NCI-H1930 (cell line): ENCODE results near the gene AXDND1.
"Not testable (repeated sequence)": the region's sequence is repeated elsewhere in the genome, so short reads cannot be mapped to it uniquely, and the experiment has no call there.

Source experiments
- DNase-seq, 2 experiments: peaks; one replicate each; lab custom pipeline; 2025; lab: John Stamatoyannopoulos, UW

Gene AXDND1

GRCh38 chr1:179465661-179466060 is 99.9 kb downstream of the AXDND1 start:
- DNase-seq: not testable (repeated sequence)

GRCh38 chr1:179474713-179475112 is 108.9 kb downstream of the AXDND1 start:
- no peak for DNase-seq

DNA sequence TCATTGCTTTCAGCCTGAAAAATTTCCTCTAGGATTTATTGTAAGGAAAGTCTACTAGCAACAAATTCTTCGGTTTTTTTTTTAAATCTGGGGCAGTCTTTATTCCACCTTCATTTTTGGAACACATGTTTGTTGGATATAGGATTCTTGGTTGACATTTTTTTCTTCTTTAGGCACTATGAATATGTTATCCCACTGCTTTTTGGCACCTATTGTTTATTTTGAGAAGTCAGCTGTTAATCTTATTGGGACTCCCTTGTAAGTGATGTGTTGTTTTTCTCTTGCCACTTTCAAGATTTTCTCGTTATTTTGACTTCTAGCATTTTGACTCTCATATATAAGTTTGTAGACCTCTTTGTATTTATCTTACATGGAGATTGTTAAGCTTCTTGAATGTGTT is 110.7 kb downstream of the AXDND1 start:
- DNase-seq: no peak

DNA sequence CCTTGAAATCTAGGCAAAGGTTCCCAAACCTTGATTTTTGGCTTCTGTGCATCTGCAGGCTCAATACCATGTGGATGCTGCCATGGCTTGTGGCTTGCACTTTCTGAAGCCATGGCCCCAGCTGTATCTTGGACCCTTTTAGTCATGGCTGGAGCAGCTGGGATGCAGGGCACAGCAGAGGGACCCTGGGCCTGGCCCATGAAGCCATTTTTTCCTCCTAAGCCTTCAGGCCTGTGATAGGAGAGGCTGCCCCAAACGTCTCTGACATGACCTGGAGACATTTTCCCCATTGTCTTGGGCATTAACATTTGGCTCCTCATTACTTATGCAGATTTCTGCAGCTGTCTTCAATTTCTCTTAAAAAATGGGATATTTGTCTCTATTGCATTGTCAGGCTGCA is 112.6 kb downstream of the AXDND1 start:
- no peak for DNase-seq

DNA sequence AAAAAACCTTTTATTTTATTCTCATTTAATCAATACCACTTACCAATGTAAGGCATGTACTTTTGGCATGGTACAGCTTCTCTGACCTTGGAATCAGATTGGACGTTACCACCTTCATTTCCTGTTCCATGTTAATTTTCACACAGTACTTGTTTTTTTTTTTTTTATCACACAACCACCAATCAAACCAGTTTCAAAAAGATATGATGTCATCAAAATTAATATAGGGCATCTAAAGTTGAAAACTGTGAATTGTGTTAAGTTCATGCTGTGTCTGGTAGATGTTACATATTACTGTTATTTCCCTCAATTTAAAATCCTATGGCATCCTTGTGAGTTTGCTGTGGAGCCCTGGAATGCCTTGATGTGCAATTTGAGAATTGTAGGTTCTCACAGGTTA is 124.8 kb downstream of the AXDND1 start:
- no peak for DNase-seq

GRCh38 chr1:179493323-179493722 is 127.6 kb downstream of the AXDND1 start:
- no peak for DNase-seq

DNA sequence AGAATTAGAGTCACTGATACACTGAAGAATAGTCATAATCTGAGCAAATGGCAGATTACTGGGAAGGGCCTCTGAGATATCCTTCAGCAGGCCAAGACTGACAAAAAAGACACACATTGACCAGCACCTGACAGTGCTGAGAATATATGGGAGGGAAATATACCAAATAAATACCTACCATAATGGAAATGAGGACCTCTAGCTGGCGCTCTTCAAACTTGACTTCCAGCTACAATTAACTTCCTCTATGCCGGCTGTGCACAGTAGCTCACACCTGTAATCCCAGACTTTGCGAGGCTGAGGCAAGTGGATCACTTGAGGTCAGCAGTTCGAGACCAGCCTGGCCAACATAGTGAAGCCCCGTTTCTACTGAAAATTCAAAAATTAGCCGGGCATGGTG is 140.4 kb downstream of the AXDND1 start:
- no peak for DNase-seq

DNA sequence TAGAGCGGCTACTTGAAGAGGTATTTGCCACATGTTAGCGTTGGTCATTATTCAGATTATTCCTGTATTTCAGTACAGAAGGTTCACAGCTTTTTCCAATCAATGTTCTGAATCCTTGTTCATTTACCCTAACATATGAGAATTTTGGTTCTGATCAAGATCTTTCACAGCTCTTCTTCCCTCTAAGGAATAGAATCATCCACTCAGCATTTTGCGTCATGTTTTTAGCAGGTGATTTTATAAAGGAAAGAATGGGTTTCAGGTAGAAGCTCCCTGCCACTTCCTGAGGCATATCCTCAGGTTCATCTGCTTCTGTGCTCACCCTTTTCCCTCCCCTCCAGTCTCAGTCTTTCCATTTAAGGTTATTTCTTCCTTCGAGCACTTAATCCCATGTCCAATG is 143.6 kb downstream of the AXDND1 start:
- no peak for DNase-seq

DNA sequence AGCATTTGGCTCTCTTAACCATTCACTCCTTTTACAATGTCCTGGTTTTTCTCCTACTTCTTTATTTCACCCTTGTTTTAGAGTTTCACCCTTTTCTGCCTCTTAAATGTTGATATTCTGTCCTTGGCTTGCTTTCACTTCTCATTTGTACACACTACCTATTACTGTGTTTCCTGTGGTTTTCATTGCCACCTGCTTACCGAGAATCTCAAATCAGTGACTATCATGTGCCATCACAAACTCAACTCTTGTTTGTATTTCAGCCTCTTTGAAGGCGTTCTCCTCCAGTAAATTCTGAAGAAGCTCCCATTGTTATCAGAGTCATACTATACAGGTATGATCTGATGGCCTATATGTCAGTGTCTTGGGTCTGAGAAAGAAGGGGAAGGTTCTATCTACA is 144.3 kb downstream of the AXDND1 start:
- no peak for DNase-seq

DNA sequence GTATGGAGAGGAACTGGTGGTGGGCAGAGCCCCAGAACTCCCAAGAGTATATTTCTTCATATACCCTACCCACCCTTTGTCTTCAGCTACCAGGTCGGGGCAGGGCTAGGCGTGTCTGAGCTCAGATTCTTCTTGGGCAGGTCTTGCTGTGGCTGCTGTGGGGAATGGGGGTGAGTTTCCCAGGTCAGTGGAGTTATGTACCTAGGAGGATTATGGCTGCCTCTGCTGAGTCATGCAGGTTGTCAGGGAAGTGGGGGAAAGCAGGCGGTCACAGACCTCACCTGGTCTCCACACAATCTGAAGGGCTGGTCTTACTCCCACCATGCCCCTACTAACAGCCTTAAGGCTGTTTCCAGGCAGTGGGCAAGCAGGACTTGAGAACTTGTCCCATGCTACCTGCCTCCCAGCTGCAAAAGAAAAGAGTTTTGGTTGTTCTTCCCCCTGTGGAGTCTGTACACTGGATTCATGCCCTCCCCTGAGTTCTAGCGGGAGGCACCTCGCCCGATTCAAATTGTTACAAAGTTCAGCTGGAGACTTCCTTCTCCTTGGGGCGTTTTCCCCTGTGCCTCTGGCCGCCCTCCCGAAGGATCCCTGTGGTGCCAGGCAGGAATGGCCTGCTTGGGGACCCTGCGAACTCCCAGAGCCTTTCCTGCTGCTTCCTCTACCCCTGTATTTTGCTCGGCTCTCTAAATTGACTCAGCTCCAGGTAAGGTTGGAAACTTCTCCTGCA is 151.4 kb downstream of the AXDND1 start:
- no peak for DNase-seq

- DNase-seq: not testable (repeated sequence)
Observed at GRCh38 chr1:179518544-179518943, 152.8 kb downstream of the AXDND1 start.

GRCh38 chr1:179529482-179530195 is 163.9 kb downstream of the AXDND1 start:
- no peak for DNase-seq

DNA sequence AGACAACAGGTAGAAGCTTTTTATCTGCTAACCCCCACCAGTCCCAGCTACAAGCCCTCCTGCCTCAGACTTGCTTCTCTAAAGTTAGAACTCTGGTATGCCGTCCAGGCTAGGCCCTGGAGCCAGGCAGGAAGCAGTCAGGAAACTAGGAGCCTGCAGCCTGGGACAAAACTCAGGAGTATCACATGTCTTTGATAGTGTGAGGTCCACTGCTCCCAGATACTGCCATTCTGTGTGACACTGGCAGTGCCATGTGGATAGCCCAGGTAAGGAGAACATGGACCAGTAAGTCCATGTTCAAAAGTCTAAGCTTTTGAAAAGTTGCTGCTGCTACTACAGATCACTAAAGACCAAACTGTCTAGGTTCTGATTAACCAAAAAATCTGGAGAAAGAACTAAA is 164.6 kb downstream of the AXDND1 start:
- DNase-seq: no peak

GRCh38 chr1:179541774-179542173 is 176.0 kb downstream of the AXDND1 start:
- no peak for DNase-seq

DNA sequence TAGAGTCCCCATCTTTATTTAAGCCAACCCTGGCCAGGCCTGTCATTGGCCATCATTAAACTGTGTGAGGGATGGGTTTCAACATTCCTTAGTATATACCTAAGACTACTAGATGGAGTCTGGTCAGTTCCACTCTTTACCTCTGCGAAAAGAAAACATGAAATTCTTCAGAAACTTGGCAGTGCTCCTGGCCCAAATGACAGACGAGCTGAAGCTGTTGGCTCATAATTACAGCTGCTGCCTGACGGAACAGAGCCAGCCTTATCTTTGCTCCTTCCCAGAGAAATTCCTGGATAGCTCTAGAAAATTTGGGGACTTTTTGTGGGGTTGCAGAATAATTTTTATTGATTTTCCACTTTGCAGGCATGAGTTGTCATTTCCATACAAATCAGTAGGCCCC is 179.6 kb downstream of the AXDND1 start:
- no peak for DNase-seq

DNA sequence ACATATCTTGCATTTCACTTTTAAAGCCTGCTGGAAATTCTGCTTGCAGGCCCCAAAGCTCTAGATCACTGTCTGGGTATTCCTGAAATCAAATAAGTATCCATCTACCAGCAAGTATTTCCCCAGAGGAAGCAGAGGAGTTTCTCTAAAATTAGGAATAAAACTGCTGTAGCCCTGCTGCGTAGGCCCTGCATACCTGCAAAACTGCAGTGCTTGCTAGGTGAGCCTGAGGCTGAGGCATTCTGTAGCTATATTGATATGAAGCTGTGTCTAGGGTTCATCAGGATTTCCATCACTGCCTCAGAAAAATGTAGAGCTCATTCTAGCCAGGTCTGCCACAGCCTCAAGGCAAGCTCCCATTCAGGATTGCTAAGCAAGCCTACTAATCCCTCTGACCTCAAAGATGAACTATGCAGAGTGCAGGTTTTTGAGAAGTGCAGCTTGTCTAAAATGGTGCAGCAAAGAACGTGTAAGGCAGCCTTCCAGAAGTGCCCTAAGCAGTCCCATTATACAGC is 181.3 kb downstream of the AXDND1 start:
- DNase-seq: no peak

DNA sequence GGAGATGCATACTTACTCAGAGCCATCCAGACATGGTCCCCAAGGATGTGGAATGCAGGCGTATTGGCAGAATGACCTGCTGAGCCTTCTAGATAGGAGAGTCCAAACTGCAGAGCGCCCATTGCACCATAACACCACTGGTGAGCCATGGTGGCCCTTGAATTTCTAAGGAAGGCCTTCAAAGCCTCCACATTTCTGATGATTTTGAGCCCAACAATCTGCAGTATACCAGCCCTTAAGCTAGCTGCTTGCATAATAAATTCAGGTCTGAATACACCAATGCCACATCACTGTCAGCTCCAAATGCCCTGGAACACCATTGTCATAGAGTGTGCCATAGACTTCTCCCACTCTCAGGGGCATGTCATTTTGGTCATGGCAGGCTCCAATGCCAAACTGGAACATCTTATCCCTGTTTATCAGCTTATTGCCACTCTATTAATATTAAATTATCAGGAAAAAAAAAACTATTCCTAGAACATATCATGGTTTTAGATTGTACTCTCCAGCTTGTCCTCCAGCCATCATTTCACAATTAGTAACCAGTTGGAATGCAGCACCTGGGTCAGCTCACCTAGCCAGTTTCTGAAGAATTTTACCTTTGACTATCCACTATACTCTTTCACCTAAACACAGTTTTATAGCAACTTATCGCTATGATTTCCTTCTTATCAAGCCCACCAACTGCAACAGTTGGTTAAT is 183.0 kb downstream of the AXDND1 start:
- DNase-seq: no peak

- no peak for DNase-seq
Observed at GRCh38 chr1:179549368-179549700, 183.6 kb downstream of the AXDND1 start.

DNA sequence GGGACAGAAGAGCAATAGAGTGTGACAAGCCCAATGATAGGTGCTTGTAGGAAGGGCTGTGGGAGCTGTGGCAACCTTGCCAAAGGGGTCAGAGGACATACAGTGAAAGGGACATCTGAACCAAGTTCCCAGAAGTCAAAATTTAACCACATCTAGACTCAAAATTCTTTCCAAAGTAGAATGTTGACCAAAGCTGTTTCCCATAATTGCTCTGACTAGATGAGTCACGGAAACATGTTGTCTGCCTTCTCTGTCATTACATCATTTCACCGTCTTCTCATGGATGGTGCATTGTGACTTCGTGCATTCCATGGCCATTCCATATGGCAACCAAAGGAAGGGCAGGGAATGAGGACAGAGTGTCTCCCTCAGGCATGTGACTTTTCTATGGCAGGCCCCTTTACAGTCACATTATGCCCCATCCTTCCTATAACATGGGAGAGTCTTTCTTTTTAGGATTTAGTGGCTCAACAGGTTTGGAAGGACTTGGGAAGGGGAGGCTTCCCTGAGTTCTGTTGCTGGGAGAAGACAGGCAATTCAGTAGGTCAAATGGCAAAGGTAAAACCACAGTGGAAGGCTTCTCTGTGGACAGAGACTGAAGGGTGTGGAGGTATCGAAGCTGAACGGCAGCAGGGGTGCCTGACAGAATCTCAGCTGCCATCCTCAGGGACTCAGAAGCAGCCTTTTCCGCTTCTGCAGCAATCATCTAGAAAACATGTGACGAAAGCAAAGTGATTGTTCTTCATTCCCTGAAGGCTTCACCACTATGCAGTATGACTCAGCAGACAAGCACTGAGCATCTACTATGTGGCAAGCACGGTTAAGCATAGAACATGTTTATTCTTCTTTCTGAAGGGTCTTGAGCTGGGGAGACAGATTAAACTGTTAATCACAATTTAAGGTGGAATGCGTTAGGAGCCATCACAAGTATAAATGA is 185.2 kb downstream of the AXDND1 start:
- DNase-seq: no peak

GRCh38 chr1:179554427-179554826 is 188.7 kb downstream of the AXDND1 start:
- DNase-seq: no peak

- no peak for DNase-seq
Observed at GRCh38 chr1:179558078-179558477, 192.3 kb downstream of the AXDND1 start.
